SK-N-MC (cell line): Measurements from ENCODE around the gene CDK4.

Experiments used
- DNase-seq: peaks from one replicate; pipeline ENCODE4 v3.0.0-alpha.2; 2011; ENCODE audit warnings: low read depth, low spot score
- H3K27ac ChIP-seq: fragments of 200-600 bp; sonication (generic); 2 replicates; pipeline ENCODE4 v1.5.1; 2016; ENCODE audit warnings: mixed run types
- H3K36me3 ChIP-seq: fragments of 200-600 bp; sonication (generic); 2 replicates; pipeline ENCODE4 v1.6.1; 2017; ENCODE audit warnings: antibody characterized with exemption, low read length, mixed read lengths; ENCODE audit not compliant: insufficient read depth
- H3K4me3 ChIP-seq: fragments of 200-600 bp; sonication (generic); 2 replicates; pipeline ENCODE4 v1.5.1; 2016
- H3K9ac ChIP-seq: fragments of 200-600 bp; sonication (generic); 2 replicates; pipeline ENCODE4 v1.8.0; 2017; ENCODE audit warnings: mixed run types, mixed read lengths; ENCODE audit not compliant: insufficient read length
- H3K9me3 ChIP-seq: fragments of 200-600 bp; sonication (generic); 2 replicates; pipeline ENCODE4 v1.6.1; 2017; ENCODE audit warnings: low read depth, mild to moderate bottlenecking, antibody characterized with exemption, low read length, moderate library complexity, mixed read lengths
- EZH2 ChIP-seq: fragments of 200-600 bp; sonication (generic); IDR thresholded peaks from one replicate; pipeline ENCODE4 v1.6.1; 2017; ENCODE audit warnings: antibody characterized with exemption
- FOXP2 ChIP-seq: optimal IDR thresholded peaks from 2 replicates; pipeline ENCODE3; 2011; ENCODE audit warnings: mild to moderate bottlenecking, moderate library complexity; ENCODE audit not compliant: insufficient read depth; ENCODE audit errors: extremely low read length, control extremely low read depth
- POLR2AphosphoS5 ChIP-seq: IDR thresholded peaks from 2 replicates; pipeline ENCODE4 v1.6.1; 2012; ENCODE audit warnings: mild to moderate bottlenecking, low read depth, low read length, borderline replicate concordance

CDK4 gene

DNA sequence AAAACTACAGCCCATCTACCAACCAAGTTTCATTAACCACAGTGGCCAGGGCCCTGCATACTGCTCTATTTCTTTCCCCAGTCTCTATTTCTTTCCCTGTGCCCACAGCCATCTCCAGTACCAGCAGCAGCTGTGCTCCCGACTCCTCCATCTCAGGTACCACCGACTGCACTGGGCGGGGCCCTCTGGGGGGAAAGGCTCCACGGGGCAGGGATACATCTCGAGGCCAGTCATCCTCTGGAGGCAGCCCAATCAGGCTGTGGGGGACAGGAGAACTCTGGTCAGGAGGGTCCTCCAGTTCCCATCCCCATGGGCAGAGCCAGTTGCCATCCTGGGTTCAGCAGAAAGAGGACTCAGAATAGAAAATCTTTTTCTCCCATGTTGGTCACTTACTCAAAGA lies 3.0 kb downstream of the CDK4 start:
- DNase-seq: no peak
- Histone ChIP-seq H3K27ac (no peak overlapping the region), H3K36me3 (peaks cover 56% of the 10 kb centered on the region), H3K4me3 (no peak overlapping the region), H3K9me3 (no peaks in the 10 kb centered on the region), H3K9ac (no peak overlapping the region)
- no peak for TF ChIP-seq EZH2
- no peak for TF ChIP-seq POLR2AphosphoS5
- TF ChIP-seq FOXP2: no peak

DNA sequence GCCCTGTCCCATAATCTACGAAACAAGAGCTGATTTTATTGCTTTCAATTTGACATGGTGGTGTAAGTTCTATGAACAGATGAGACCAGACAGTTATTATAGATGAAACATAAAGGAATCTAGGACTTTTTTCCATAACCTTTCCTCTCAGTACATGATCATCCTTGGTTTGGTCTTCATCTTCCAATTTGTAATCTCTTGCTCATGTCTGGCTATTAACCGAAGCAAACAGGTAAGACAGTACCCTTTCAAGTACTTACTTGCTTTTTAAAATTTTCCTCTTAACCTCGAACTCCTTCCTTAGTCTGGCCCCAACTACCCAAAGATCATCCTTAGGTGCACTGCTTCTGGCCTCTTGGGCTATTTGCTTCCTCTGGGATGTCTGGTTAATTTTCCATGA lies 6.1 kb downstream of the CDK4 start:
- DNase-seq: no peak
- Histone ChIP-seq H3K9me3 (no peaks in the 10 kb centered on the region), H3K4me3 (peak overlapping the region; percentile 83), H3K36me3 (peaks cover 50% of the 10 kb centered on the region), H3K27ac (0 out of 2 replicates have a peak overlapping the region, but pooled peaks have one; percentile 96), H3K9ac (peak overlapping the region; percentile 87)
- TF ChIP-seq POLR2AphosphoS5: peak; percentile 12
- no peak for TF ChIP-seq EZH2

DNA sequence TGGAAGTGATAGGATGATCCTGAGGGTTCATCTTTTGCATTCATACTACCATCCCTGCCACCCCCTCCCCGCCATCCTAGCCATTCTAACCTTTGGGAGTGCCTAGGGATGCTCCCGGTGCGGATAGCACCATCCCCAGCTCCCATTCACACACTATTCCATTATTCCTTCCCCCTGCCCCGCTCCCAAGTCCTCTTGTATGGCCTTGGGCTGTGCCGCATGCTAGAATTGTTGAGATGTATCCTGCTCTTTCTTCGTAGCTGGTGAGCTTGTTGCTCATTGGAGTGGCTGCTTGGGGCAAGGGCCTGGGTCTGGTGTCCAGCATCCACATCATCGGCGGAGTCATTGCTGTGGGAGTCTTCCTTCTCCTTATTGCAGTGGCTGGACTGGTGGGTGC lies 6.6 kb downstream of the CDK4 start:
- Histone ChIP-seq H3K4me3 (peak overlapping the region; percentile 83), H3K9me3 (no peaks in the 10 kb centered on the region), H3K9ac (peak overlapping the region; percentile 87), H3K27ac (peak overlapping the region; percentile 96; the same call in 1 of the 2 replicates), H3K36me3 (peaks cover 45% of the 10 kb centered on the region)
- TF ChIP-seq POLR2AphosphoS5: peak; percentile 62
- TF ChIP-seq EZH2: no peak
- DNase-seq: no peak

DNA sequence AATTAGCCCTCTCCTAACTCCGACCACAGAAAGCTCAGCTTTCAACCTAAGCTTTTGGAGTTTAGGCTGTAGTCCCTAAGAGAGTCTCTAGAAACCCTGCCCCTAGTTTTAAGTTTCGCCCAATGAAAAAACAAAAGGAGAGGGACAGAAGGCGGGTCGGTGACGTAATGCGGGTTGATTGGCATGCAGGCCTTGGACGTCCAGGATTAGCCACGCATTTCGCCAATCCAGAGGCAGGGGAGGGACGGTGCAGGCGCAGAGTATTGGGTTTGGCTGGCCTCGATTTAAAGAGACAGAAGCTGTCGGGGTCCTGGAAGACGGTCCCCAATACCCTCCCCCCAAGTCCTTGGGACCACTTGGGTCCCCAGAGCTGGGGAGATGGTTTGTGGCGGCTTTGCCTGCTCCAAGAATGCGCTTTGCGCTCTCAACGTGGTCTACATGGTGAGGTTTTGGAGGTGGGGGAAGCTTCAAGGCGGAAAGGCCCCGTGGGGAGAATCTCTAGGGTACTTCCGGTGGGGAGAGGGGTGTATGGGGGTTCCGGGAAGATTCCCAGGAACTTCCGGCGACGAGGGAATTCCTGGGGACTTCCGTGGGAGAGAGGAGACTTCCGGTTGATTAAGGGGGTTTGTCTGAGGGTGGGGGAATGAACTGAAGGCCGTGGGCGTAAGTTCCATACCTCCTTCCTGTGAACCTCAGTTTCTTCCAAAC lies 7.2 kb downstream of the CDK4 start, which contains the start of gene TSPAN31:
Gene TSPAN31, plus strand, starts transcription at position 263 of the 708 bp plus-strand sequence. Its CDS starts 116 bp downstream, at position 379.
- Histone ChIP-seq H3K9me3 (no peaks in the 10 kb centered on the region), H3K9ac (peak within 1 kb of the TSS; percentile 87), H3K4me3 (peak within 1 kb of the TSS; percentile 83), H3K27ac (peak within 1 kb of the TSS; percentile 96), H3K36me3 (peaks cover 41% of the 10 kb centered on the region)
- DNase-seq: peak; percentile 98
- TF ChIP-seq EZH2 (no peak), FOXP2 (no peak), POLR2AphosphoS5 (peak; percentile 71; the same call in 1 of the 2 replicates)

DNA sequence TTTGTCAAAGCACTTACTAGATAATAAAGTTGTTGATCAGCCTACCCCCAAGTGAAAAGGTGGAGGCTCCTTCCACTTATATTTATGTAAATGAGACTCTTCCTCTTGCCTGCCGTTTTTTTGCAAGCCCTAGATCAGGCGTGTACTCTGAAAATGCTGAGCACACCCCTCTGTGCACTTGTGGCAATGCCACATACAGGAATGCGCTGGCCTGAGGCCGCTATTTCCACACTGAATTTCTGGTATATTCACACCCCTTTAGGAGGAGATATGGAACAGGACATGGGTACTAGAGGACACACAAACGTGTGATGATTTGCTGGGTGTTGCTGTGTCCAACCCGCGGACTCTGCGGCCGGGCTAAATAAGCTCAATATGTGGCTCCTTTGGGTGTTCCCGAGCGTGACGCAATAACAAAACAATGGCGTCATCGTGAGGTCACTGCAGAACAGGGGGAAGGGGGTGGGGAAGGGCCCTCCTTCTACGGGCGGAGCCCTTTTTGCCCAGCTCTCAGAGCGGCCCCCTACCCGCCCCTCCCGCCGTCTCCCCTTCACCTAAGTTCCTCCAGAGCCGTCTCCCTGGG lies 7.8 kb downstream of the CDK4 start:
- Histone ChIP-seq H3K9ac (peak overlapping the region; percentile 87), H3K36me3 (peaks cover 35% of the 10 kb centered on the region), H3K27ac (peak overlapping the region; percentile 96), H3K9me3 (no peaks in the 10 kb centered on the region), H3K4me3 (peak overlapping the region; percentile 83)
- no peak for TF ChIP-seq EZH2
- no peak for TF ChIP-seq FOXP2
- DNase-seq: peak; percentile 40

DNA sequence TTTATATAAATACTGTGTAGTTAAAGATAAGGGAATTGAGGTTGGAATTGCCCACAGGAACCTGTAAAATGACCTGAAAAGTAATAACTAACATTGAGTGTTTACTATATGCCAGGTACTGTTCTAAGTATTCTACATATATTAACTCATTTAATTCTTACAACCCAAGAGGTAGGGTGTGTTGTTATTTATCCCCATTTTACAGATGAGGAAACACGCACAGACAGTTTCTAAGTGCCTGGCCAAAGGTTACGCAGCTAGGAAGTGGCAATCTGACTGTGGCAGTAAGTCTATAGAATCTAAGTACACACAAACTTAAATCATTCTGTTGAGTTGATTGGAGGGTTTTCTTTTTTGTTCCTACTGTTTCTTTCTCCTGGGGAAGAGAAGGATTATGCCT lies 8.3 kb downstream of the CDK4 start:
- H3K9me3 ChIP-seq: no peaks in the 10 kb centered on the region
- H3K9ac ChIP-seq: peak overlapping the region; percentile 87
- H3K36me3 ChIP-seq: peaks cover 30% of the 10 kb centered on the region
- no peak for DNase-seq
- peak overlapping the region; percentile 96 for H3K27ac ChIP-seq
- peak overlapping the region; percentile 83 for H3K4me3 ChIP-seq
- no peak for TF ChIP-seq FOXP2
- no peak for TF ChIP-seq POLR2AphosphoS5
- no peak for TF ChIP-seq EZH2

DNA sequence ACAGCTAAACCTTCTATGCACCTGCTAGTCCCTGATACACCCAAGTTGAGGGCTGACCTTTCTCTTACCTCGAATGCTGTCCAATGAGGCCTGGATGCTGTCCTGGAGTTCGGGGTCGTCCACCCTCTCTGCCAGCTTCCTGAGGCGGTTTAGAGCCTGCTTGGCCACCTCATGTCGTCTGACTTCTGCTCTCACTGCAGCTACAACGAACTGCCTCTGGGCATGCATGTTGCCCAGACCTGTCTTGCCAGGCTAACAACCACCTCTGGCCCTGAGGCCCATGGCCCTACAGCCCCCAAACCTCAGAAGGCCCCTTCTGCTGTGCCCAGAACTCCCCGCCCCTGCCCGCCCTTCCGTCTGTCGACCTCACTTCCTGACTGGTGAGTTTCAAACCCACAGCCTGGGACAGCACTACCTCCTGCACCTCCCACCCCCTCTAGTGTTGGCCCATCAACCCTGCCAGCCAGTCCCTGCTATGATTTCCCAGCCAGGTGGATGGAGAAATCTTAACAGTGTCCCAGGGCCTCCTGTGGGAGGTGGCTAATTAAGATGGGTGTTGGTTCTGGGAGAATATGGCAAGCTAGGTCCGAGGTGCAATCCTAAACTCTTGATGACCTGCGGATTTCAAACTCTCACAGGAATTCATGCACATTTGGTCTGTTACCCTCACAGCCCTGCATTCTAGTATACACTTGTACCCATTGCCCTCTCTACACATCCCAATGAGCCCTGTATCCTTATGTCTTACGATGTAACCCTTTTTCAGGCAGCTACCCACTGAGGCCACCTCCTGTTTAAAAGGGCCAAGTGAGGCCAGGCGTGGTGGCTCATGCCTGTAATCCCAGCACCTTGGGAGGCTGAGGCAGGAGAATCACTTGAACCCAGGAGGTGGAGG lies 10.0 kb downstream of the CDK4 start:
- Histone ChIP-seq H3K9ac (no peak overlapping the region), H3K9me3 (no peaks in the 10 kb centered on the region), H3K36me3 (peaks cover 13% of the 10 kb centered on the region), H3K4me3 (no peak overlapping the region), H3K27ac (no peak overlapping the region)
- TF ChIP-seq POLR2AphosphoS5 (no peak), EZH2 (no peak), FOXP2 (no peak)
- DNase-seq: no peak

DNA sequence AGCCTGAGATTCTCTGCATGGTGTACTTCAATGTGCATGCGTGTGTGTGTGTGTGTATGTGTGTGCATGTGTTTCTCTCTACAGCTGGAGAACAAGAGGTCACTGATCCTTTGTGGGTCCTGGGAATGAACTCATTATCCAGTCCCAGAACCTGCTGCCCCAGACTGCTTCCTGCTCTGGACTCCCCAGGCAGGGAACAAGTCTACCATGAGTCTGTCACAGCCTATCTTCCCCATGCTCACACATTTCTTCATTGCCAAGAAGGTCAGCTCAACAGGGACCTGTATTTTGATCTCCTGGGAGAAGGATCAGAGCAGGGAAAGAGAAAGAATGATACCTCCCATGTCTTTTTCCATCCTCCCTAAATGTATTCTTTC lies 10.7 kb downstream of the CDK4 start:
- H3K27ac ChIP-seq: no peak overlapping the region
- no peak overlapping the region for H3K4me3 ChIP-seq

More for the DNA sequence above, 10.7 kb downstream of the CDK4 start:
- no peaks in the 10 kb centered on the region for H3K9me3 ChIP-seq
- H3K36me3 ChIP-seq: peaks cover 6% of the 10 kb centered on the region
- TF ChIP-seq POLR2AphosphoS5: no peak
- H3K9ac ChIP-seq: no peak overlapping the region
- DNase-seq: no peak
